Measurements from ENCODE around the gene CDK5RAP2.

The CDK5RAP2 gene

DNA sequence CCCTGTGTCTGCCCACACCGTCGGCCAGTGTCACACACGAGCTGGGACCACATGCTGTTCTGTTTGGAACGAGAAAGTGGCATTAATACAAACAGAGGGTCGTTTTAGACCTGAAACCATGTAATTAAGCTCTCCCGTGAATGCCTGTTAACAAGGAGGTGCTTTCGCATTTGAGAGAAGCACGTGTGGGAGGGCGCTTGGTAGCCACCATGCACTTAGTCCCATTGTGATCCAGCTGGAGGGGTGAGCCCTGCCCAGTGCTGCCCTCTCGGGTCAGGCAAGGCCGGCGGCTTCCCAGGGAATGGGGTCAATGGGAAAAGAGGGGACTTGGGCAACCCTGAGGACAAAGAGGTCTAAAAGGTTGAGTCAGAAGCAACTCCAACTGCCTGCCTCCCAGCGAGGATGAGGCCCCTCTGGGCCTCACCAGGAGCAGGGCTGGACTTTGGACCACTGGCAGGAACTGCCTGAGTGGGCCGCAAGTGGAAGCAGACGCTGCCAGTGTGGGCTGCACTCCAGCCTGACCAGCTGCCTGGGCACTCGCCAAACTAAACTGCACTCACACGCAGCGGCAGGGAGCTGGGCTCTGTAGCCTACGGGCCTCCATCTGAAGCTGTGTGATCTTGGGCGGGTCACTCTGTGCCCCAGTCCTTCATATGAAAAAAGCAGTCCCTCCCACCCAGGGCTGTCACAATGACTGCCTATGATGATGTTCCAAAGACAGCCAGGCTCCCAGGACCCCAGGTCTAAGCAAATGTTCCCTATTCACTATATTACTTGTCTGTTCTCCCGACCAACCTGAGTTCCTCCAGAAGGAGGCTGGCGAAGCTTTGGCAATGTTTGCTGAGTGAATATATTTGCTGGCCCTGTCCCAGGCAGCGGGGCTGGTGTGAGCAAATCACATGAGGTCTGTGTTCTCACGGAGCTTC is 195.7 kb downstream of the CDK5RAP2 start:
- TF ChIP-seq, protein P1, sequence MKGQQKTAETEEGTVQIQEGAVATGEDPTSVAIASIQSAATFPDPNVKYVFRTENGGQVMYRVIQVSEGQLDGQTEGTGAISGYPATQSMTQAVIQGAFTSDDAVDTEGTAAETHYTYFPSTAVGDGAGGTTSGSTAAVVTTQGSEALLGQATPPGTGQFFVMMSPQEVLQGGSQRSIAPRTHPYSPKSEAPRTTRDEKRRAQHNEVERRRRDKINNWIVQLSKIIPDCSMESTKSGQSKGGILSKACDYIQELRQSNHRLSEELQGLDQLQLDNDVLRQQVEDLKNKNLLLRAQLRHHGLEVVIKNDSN (IDR thresholded peaks at IDR 0.05) = no peak
- no peak for TF ChIP-seq EGR1 (IDR thresholded peaks at IDR 0.05)
- no peak for TF ChIP-seq TEAD4 (IDR thresholded peaks at IDR 0.05)

DNA sequence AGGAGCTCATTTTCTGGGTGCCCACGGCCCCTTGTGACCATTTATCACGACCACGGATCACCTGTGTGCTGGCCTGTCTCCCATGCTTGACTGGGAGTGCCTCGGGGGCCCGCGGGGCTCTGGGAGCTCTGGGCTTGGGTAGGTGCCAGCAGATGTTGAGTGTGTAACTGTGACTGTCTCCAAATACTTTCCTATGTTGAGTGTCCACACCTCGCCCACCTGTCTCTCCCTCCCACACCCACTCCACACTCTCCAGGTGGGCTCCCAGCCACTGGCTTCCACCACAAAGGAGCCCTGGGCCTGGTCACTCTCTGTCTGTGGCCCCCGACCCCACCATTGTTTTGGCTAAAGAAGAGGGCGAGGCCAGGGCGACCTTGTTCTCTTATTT is 196.4 kb downstream of the CDK5RAP2 start:
- TF ChIP-seq, protein P2, sequence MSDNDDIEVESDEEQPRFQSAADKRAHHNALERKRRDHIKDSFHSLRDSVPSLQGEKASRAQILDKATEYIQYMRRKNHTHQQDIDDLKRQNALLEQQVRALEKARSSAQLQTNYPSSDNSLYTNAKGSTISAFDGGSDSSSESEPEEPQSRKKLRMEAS (IDR thresholded peaks at IDR 0.05) = no peak
- TF ChIP-seq EP300 (IDR thresholded peaks at IDR 0.05; ENCODE audit: borderline replicate concordance) = no peak
- TF ChIP-seq TEAD4 (IDR thresholded peaks at IDR 0.05) = no peak
- TF ChIP-seq, protein P1 (IDR thresholded peaks at IDR 0.05) = no peak
- no peak for TF ChIP-seq CEBPB (IDR thresholded peaks at IDR 0.05)
- no peak for TF ChIP-seq CREB1 (IDR thresholded peaks at IDR 0.05; ENCODE audit: low read depth)
- TF ChIP-seq, protein P3, sequence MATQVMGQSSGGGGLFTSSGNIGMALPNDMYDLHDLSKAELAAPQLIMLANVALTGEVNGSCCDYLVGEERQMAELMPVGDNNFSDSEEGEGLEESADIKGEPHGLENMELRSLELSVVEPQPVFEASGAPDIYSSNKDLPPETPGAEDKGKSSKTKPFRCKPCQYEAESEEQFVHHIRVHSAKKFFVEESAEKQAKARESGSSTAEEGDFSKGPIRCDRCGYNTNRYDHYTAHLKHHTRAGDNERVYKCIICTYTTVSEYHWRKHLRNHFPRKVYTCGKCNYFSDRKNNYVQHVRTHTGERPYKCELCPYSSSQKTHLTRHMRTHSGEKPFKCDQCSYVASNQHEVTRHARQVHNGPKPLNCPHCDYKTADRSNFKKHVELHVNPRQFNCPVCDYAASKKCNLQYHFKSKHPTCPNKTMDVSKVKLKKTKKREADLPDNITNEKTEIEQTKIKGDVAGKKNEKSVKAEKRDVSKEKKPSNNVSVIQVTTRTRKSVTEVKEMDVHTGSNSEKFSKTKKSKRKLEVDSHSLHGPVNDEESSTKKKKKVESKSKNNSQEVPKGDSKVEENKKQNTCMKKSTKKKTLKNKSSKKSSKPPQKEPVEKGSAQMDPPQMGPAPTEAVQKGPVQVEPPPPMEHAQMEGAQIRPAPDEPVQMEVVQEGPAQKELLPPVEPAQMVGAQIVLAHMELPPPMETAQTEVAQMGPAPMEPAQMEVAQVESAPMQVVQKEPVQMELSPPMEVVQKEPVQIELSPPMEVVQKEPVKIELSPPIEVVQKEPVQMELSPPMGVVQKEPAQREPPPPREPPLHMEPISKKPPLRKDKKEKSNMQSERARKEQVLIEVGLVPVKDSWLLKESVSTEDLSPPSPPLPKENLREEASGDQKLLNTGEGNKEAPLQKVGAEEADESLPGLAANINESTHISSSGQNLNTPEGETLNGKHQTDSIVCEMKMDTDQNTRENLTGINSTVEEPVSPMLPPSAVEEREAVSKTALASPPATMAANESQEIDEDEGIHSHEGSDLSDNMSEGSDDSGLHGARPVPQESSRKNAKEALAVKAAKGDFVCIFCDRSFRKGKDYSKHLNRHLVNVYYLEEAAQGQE (IDR thresholded peaks at IDR 0.05; ENCODE audit: low read depth) = no peak
- TF ChIP-seq ZBTB7A (IDR thresholded peaks at IDR 0.05; ENCODE audit: low read depth) = no peak
- no peak for TF ChIP-seq TCF12 (IDR thresholded peaks at IDR 0.05; ENCODE audit: low read depth)
- TF ChIP-seq TAF1 (IDR thresholded peaks at IDR 0.05; ENCODE audit: low read depth) = no peak
- no peak for TF ChIP-seq YY1 (IDR thresholded peaks at IDR 0.05; ENCODE audit: low read depth)
- TF ChIP-seq RAD21 (IDR thresholded peaks at IDR 0.05; ENCODE audit: low read depth) = no peak
- no peak for TF ChIP-seq EGR1 (IDR thresholded peaks at IDR 0.05)
- TF ChIP-seq FOXM1 (IDR thresholded peaks at IDR 0.05; ENCODE audit: borderline replicate concordance, low read depth) = no peak
- TF ChIP-seq NFIC (IDR thresholded peaks at IDR 0.05) = no peak

DNA sequence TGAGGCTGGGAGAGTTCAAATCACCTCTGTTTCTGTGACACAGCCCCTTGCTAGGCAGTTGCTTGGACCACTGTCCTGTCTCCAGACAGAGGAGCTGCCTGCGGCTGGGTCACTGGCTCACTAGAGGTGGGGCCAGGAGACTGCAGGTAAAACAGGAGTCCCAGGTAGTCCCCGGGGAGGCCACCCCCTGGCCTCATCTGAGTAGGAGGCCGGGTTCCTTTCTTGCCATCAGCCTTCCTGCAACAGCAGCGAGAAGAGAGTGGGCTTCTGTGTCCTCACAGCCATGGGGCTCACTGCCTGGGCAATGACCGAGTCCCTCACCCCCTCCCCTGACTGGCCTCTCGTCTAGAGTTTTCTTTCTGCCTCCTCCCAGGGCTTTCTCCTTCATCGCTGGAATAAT is 197.5 kb downstream of the CDK5RAP2 start:
- TF ChIP-seq CREB1 (IDR thresholded peaks at IDR 0.05; ENCODE audit: low read depth) (no peak), TEAD4 (IDR thresholded peaks at IDR 0.05) (no peak), CEBPB (IDR thresholded peaks at IDR 0.05) (no peak)
- TF ChIP-seq, protein P3 (IDR thresholded peaks at IDR 0.05; ENCODE audit: low read depth) = no peak

DNA sequence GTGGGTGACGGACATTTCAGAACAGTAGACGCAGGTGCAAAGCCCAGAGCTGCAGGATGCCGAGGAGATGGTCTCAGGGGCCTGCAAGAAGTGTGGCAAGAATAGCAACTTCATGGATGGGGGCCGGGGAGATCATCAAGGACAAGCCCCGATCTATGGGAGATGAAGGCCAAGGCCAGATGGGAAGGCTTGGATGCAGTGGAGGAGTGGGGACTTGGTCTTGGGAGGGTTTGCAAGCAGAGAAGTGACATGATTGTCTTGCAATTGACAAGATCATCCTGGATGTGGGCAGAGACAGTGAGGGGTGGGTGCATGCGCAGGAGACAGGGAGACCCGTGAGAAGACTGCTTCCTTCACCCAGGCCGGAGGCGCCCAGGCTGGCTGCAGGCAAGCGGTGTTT is 198.1 kb downstream of the CDK5RAP2 start:
- TF ChIP-seq TEAD4 (IDR thresholded peaks at IDR 0.05) (no peak), CEBPB (IDR thresholded peaks at IDR 0.05) (no peak), NFIC (IDR thresholded peaks at IDR 0.05) (no peak), YY1 (IDR thresholded peaks at IDR 0.05; ENCODE audit: low read depth) (no peak), FOXM1 (IDR thresholded peaks at IDR 0.05; ENCODE audit: borderline replicate concordance, low read depth) (no peak), TCF12 (IDR thresholded peaks at IDR 0.05; ENCODE audit: low read depth) (no peak), RAD21 (IDR thresholded peaks at IDR 0.05; ENCODE audit: low read depth) (no peak), CREB1 (IDR thresholded peaks at IDR 0.05; ENCODE audit: low read depth) (no peak), ZBTB7A (IDR thresholded peaks at IDR 0.05; ENCODE audit: low read depth) (no peak)
- TF ChIP-seq, protein P3 (IDR thresholded peaks at IDR 0.05; ENCODE audit: low read depth) = no peak
- TF ChIP-seq, protein P2 (IDR thresholded peaks at IDR 0.05) = no peak
